HepG2 (cell line): ENCODE data around the gene ZFYVE27. TPM values are rescaled to one million over a fixed set of nuclear protein-coding genes. Genes with fewer than 3 reads are reported as not detected.

Experiments used
- HOXA9 ChIP-seq: sonication (generic); formaldehyde crosslinking; IDR thresholded peaks from 2 replicates; pipeline ENCODE4 v1.8.1; 2022; ENCODE audit warnings: missing genetic modification reagents, mild to moderate bottlenecking, moderate library complexity, borderline replicate concordance
- RFXANK ChIP-seq: IDR thresholded peaks from 2 replicates; pipeline ENCODE4 v1.6.1; 2016
- TARDBP ChIP-seq: sonication (generic); formaldehyde crosslinking; IDR thresholded peaks from 2 replicates; pipeline ENCODE4 v1.8.0; 2022; ENCODE audit warnings: mild to moderate bottlenecking, missing genetic modification reagents
- ZNF331 ChIP-seq: sonication (generic); formaldehyde crosslinking; IDR thresholded peaks from 2 replicates; pipeline ENCODE4 v1.4.0; 2020; ENCODE audit warnings: missing genetic modification reagents
- ZNF343 ChIP-seq: sonication (generic); formaldehyde crosslinking; IDR thresholded peaks from 2 replicates; pipeline ENCODE4 v1.4.0; 2020; ENCODE audit warnings: mild to moderate bottlenecking, missing genetic modification reagents
- ZNF674 ChIP-seq: sonication (generic); formaldehyde crosslinking; IDR thresholded peaks from 2 replicates; pipeline ENCODE4 v1.5.0; 2020; ENCODE audit warnings: low read depth, mild to moderate bottlenecking, missing genetic modification reagents
- ZNF841 ChIP-seq: sonication (generic); formaldehyde crosslinking; IDR thresholded peaks from 2 replicates; pipeline ENCODE4 v1.8.1; 2023; ENCODE audit warnings: missing genetic modification reagents, borderline replicate concordance
- ZSCAN12 ChIP-seq: sonication (generic); formaldehyde crosslinking; IDR thresholded peaks from 2 replicates; pipeline ENCODE4 v1.9.0; 2021; ENCODE audit warnings: mild to moderate bottlenecking, missing genetic modification reagents
- polyA plus RNA-seq, 8 experiments: library from polyadenylated mRNA; depleted of rRNA in 3 of 8; stranded (reverse) in 7 of 8; unstranded in 1 of 8; fragments of >200 nt; fragmentation: Illumina TruSeq in 4 of 8; extraction: Trizol in 4 of 8; gene quantifications; 2 replicates each; pipeline versions ENCODE4 v1.2.1 to v1.2.3, GENCODE V29; 2011 to 2016; ENCODE audit warnings: low read depth in 4 of 8, missing spikeins in 1 of 8, mixed read lengths in 1 of 8; ENCODE audit not compliant: insufficient read depth in 1 of 8
- total RNA-seq, 5 experiments: library from RNA; depleted of rRNA; stranded (reverse); fragments of >200 nt; fragmentation: Illumina TruSeq; extraction: Trizol; gene quantifications; 2 replicates each; pipeline ENCODE4 v1.2.3, GENCODE V29; 2016; ENCODE audit warnings: low read depth in 1 of 5
- TF ChIP-seq, protein P1 (sequence below): sonication (generic); formaldehyde crosslinking; IDR thresholded peaks from 2 replicates; pipeline ENCODE4 v1.4.0; 2020; ENCODE audit warnings: mild to moderate bottlenecking, missing genetic modification reagents, borderline replicate concordance
- TF ChIP-seq, protein P2 (sequence below): sonication (generic); formaldehyde crosslinking; IDR thresholded peaks from 2 replicates; pipeline ENCODE4 v1.8.1; 2023; ENCODE audit warnings: mild to moderate bottlenecking, moderate library complexity, missing genetic modification reagents
- TF ChIP-seq, protein P3 (sequence below): sonication (generic); formaldehyde crosslinking; conservative IDR thresholded peaks from 2 replicates; pipeline ENCODE4 v1.4.0; 2020; ENCODE audit warnings: missing genetic modification reagents
- TF ChIP-seq, protein P4 (sequence below): sonication (generic); formaldehyde crosslinking; IDR thresholded peaks from 2 replicates; pipeline ENCODE4 v1.4.0; 2020; ENCODE audit warnings: missing genetic modification reagents, borderline replicate concordance
- TF ChIP-seq, protein P5 (sequence below): sonication (generic); formaldehyde crosslinking; IDR thresholded peaks from 2 replicates; pipeline ENCODE4 v1.4.0; 2020; ENCODE audit warnings: missing genetic modification reagents
- TF ChIP-seq, protein P6 (sequence below): sonication (generic); formaldehyde crosslinking; IDR thresholded peaks from 2 replicates; pipeline ENCODE4 v1.8.0; 2022; ENCODE audit warnings: low read depth, missing genetic modification reagents
- TF ChIP-seq, protein P7 (sequence below): sonication (generic); formaldehyde crosslinking; IDR thresholded peaks from 2 replicates; pipeline ENCODE4 v1.5.0; 2020; ENCODE audit warnings: missing genetic modification reagents

ZFYVE27 gene
- total and polyA plus RNA-seq, 2 of the 13 experiments (the other 11 are each of a cell fraction or from before 2014, with no cell fraction given) = 19.7 to 20.5 TPM

DNA sequence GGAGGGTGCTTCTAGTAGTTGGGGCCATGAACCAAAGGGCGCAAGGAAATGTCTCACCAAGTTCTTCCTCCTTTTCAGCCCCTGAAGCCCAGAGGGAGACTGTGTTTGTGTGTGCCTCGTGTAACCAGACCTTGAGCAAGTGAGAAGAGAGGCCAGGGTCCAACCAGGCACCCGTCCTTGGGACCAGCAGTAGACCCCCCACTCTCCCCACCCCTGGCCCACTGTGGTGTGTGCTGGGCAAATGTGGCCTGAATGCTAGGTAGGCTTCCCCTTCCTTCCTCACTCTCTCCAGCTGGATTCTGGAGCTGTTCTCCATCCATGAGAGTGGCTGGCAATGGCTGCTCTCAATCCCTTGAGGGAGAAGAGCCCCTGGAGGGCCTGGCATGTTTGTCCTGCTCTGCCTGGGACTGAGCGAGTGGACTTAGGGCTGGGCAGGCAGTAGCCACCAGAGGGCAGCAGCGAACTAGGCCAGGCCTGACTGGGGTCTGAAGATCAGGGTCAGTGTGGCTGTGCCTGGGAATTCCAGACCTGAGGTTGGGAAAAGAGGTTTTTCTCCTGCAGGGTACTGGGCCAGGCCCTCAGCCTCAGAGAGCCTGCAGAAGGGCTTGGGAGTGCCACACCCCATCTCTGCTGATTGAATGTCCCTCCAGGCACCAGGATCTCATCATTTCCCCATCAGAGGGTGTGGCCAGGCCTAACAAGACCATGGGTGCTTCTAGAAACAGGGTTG is 22.4 kb downstream of the ZFYVE27 start (continued):
- TF ChIP-seq, protein P1, sequence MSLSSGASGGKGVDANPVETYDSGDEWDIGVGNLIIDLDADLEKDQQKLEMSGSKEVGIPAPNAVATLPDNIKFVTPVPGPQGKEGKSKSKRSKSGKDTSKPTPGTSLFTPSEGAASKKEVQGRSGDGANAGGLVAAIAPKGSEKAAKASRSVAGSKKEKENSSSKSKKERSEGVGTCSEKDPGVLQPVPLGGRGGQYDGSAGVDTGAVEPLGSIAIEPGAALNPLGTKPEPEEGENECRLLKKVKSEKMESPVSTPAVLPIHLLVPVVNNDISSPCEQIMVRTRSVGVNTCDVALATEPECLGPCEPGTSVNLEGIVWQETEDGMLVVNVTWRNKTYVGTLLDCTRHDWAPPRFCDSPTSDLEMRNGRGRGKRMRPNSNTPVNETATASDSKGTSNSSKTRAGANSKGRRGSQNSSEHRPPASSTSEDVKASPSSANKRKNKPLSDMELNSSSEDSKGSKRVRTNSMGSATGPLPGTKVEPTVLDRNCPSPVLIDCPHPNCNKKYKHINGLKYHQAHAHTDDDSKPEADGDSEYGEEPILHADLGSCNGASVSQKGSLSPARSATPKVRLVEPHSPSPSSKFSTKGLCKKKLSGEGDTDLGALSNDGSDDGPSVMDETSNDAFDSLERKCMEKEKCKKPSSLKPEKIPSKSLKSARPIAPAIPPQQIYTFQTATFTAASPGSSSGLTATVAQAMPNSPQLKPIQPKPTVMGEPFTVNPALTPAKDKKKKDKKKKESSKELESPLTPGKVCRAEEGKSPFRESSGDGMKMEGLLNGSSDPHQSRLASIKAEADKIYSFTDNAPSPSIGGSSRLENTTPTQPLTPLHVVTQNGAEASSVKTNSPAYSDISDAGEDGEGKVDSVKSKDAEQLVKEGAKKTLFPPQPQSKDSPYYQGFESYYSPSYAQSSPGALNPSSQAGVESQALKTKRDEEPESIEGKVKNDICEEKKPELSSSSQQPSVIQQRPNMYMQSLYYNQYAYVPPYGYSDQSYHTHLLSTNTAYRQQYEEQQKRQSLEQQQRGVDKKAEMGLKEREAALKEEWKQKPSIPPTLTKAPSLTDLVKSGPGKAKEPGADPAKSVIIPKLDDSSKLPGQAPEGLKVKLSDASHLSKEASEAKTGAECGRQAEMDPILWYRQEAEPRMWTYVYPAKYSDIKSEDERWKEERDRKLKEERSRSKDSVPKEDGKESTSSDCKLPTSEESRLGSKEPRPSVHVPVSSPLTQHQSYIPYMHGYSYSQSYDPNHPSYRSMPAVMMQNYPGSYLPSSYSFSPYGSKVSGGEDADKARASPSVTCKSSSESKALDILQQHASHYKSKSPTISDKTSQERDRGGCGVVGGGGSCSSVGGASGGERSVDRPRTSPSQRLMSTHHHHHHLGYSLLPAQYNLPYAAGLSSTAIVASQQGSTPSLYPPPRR (CRISPR knock-in tag) = peak; percentile 47; the same call in 1 of the 2 replicates
- TF ChIP-seq, protein P2, sequence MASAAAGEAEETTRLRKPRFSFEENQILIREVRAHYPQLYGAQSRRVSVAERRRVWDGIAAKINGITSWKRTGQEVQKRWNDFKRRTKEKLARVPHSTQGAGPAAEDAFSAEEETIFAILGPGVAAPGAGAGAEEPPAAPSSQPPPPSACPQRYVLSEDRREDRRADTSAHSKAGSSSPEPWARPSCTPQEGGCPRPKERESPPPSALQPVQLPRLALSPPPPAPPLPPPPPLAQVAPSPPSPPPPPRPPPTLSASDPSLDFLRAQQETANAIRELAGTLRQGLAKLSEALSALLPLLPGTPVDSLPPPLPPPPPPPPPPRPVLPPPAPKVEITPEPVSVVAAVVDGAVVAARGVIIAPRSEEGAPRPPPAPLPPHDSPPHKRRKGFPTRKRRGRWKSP (CRISPR knock-in tag) = no peak
- TF ChIP-seq, protein P3, sequence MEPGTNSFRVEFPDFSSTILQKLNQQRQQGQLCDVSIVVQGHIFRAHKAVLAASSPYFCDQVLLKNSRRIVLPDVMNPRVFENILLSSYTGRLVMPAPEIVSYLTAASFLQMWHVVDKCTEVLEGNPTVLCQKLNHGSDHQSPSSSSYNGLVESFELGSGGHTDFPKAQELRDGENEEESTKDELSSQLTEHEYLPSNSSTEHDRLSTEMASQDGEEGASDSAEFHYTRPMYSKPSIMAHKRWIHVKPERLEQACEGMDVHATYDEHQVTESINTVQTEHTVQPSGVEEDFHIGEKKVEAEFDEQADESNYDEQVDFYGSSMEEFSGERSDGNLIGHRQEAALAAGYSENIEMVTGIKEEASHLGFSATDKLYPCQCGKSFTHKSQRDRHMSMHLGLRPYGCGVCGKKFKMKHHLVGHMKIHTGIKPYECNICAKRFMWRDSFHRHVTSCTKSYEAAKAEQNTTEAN (CRISPR knock-in tag) = no peak
- TF ChIP-seq, protein P4, sequence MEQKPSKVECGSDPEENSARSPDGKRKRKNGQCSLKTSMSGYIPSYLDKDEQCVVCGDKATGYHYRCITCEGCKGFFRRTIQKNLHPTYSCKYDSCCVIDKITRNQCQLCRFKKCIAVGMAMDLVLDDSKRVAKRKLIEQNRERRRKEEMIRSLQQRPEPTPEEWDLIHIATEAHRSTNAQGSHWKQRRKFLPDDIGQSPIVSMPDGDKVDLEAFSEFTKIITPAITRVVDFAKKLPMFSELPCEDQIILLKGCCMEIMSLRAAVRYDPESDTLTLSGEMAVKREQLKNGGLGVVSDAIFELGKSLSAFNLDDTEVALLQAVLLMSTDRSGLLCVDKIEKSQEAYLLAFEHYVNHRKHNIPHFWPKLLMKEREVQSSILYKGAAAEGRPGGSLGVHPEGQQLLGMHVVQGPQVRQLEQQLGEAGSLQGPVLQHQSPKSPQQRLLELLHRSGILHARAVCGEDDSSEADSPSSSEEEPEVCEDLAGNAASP = no peak
- TF ChIP-seq, protein P5, sequence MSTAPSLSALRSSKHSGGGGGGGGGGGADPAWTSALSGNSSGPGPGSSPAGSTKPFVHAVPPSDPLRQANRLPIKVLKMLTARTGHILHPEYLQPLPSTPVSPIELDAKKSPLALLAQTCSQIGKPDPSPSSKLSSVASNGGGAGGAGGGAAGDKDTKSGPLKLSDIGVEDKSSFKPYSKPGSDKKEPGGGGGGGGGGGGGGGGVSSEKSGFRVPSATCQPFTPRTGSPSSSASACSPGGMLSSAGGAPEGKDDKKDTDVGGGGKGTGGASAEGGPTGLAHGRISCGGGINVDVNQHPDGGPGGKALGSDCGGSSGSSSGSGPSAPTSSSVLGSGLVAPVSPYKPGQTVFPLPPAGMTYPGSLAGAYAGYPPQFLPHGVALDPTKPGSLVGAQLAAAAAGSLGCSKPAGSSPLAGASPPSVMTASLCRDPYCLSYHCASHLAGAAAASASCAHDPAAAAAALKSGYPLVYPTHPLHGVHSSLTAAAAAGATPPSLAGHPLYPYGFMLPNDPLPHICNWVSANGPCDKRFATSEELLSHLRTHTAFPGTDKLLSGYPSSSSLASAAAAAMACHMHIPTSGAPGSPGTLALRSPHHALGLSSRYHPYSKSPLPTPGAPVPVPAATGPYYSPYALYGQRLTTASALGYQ = no peak
- TF ChIP-seq, protein P6, sequence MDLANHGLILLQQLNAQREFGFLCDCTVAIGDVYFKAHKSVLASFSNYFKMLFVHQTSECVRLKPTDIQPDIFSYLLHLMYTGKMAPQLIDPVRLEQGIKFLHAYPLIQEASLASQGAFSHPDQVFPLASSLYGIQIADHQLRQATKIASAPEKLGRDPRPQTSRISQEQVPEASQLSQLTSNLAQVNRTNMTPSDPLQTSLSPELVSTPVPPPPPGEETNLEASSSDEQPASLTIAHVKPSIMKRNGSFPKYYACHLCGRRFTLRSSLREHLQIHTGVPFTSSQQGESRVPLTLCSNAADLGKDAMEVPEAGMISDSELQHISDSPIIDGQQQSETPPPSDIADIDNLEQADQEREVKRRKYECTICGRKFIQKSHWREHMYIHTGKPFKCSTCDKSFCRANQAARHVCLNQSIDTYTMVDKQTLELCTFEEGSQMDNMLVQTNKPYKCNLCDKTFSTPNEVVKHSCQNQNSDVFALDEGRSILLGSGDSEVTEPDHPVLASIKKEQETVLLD (CRISPR knock-in tag) = no peak
- no peak for TF ChIP-seq ZNF841
- TF ChIP-seq, protein P7, sequence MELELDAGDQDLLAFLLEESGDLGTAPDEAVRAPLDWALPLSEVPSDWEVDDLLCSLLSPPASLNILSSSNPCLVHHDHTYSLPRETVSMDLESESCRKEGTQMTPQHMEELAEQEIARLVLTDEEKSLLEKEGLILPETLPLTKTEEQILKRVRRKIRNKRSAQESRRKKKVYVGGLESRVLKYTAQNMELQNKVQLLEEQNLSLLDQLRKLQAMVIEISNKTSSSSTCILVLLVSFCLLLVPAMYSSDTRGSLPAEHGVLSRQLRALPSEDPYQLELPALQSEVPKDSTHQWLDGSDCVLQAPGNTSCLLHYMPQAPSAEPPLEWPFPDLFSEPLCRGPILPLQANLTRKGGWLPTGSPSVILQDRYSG = no peak
- no peak for TF ChIP-seq ZNF674 (CRISPR knock-in tag)
- TF ChIP-seq ZNF343 (CRISPR knock-in tag) = no peak
- no peak for TF ChIP-seq RFXANK (CRISPR knock-in tag)
- TF ChIP-seq TARDBP (CRISPR knock-in tag) = peak; percentile 56; the same call in 1 of the 2 replicates
- TF ChIP-seq ZNF331 = peak; percentile 79
- TF ChIP-seq ZSCAN12 (CRISPR knock-in tag) = no peak
- TF ChIP-seq HOXA9 (CRISPR knock-in tag) = no peak
